ENCODE results near the gene LRMDA.

DNA sequence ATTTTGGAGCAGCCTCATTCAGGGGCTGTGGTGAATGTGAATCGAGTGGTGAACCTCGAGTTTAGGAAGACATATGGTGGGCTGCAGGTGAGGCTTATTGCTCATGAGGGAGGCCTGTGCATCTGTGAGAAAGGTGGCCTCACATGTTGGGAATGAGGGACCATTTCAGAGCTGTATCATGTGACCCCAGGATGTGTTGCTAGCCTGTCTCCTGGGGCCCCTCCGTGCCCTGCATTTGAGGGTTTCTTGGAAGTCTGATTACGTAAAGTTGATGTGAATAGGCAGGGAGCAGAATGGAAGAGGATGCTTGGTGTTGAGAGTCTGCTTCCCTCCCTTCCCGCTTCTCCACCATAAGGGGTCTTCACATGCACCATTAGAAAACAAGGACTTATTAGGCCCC lies 569.1 kb downstream of the LRMDA start:
- TF ChIP-seq, protein P1, sequence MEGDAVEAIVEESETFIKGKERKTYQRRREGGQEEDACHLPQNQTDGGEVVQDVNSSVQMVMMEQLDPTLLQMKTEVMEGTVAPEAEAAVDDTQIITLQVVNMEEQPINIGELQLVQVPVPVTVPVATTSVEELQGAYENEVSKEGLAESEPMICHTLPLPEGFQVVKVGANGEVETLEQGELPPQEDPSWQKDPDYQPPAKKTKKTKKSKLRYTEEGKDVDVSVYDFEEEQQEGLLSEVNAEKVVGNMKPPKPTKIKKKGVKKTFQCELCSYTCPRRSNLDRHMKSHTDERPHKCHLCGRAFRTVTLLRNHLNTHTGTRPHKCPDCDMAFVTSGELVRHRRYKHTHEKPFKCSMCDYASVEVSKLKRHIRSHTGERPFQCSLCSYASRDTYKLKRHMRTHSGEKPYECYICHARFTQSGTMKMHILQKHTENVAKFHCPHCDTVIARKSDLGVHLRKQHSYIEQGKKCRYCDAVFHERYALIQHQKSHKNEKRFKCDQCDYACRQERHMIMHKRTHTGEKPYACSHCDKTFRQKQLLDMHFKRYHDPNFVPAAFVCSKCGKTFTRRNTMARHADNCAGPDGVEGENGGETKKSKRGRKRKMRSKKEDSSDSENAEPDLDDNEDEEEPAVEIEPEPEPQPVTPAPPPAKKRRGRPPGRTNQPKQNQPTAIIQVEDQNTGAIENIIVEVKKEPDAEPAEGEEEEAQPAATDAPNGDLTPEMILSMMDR (conservative IDR thresholded peaks at IDR 0.05; ENCODE audit: low read depth, low read length): no peak
- no peak for TF ChIP-seq EZH2 (IDR thresholded peaks at IDR 0.05; ENCODE audit: borderline replicate concordance, low read depth, low read length, poor library complexity, severe bottlenecking)
